NT2/D1 (cell line): ENCODE data around the gene RPGRIP1.

Source experiments
- SUZ12 ChIP-seq: IDR thresholded peaks from 2 replicates; pipeline ENCODE4 v1.6.1; 2011; ENCODE audit not compliant: insufficient read length, insufficient read depth; ENCODE audit errors: extremely low read depth
- YY1 ChIP-seq: IDR thresholded peaks from 2 replicates; pipeline ENCODE4 v1.6.1; 2011; ENCODE audit not compliant: insufficient read length, insufficient read depth
- ZNF274 ChIP-seq: IDR thresholded peaks from 2 replicates; pipeline ENCODE4 v1.6.1; 2011; ENCODE audit warnings: mild to moderate bottlenecking, low read depth, low read length

DNA sequence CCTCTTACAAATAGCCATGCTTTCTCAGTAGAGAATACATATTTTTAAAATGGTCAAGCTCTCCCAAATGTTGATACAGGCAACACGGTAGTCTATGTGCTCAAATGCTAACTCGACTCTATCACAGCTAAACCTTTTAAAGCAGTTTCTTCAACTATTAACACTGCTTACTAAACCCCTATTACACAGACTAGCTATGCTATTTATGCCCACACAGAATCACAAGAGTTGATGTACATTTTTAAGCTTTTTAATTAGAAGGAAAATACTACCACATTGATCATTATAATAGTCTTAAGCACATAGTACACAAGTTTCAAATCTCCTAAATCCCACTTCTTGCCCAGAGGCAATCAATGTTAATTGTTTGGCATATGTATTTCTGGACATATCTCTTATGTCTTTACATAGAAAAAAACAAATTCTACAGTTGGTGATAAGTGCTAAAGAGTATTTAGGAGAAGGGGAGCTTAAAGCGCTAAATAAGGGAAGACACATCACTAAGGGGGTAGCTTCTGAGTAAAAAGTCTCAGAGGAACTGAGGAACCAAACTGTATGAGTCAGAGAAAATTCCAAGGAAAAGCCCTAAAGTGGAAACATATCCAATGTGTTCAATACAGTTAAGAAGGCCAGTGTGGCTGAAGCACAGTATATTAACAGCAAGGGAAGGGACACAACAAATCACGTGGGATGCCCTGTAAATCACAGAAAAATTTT, 24.3 kb upstream of the RPGRIP1 start:
- TF ChIP-seq YY1 = no peak
- TF ChIP-seq ZNF274 = no peak
- no peak for TF ChIP-seq SUZ12
